Right atrium auricular region (tissue), 2 donors: ENCODE results near the gene ZFR2. TPM values are rescaled to one million over a fixed set of nuclear protein-coding genes. Genes with fewer than 3 reads are reported as not detected.

Experiments
- DNase-seq: peaks from one replicate; pipeline ENCODE4 v3.0.0-alpha.2; 2019; ENCODE audit warnings: low spot score
- H3K27ac ChIP-seq, 2 donors: fragments of 200-600 bp; sonication (generic); 1 replicate in 1 of 2; 2 replicates in 1 of 2; pipeline ENCODE4 v1.5.1; 2016 to 2019
- H3K27me3 ChIP-seq, 2 donors: fragments of 200-600 bp; sonication (generic); one replicate each; pipeline versions ENCODE4 v1.5.1 to v1.6.0; 2017 to 2019
- H3K36me3 ChIP-seq: fragments of 200-600 bp; sonication (generic); one replicate; pipeline ENCODE4 v1.5.1; 2016
- H3K4me1 ChIP-seq, 2 donors: fragments of 200-600 bp; sonication (generic); one replicate each; pipeline versions ENCODE4 v1.5.1 to v1.6.0; 2017 to 2019
- H3K4me3 ChIP-seq, 2 donors: fragments of 200-600 bp; sonication (generic); 1 replicate in 1 of 2; 2 replicates in 1 of 2; pipeline ENCODE4 v1.5.1; 2017 to 2019; ENCODE audit warnings: mild to moderate bottlenecking in 1 of 2, moderate library complexity in 1 of 2
- H3K9me3 ChIP-seq, 2 donors: fragments of 200-600 bp; sonication (generic); one replicate each; pipeline ENCODE4 v1.5.1; 2019
- CTCF ChIP-seq, 2 donors: fragments of 200-600 bp; sonication (generic); IDR thresholded peaks; one replicate each; pipeline ENCODE4 v1.5.1; 2019; ENCODE audit warnings: antibody characterized with exemption in 2 of 2
- total RNA-seq, 2 donors: library from RNA; depleted of rRNA; stranded (reverse); fragments of >200 nt; gene quantifications; one replicate each; pipeline ENCODE4 v1.1.0, GENCODE V29; 2016

The ZFR2 gene
- total RNA-seq, 2 donors from 2014 or later = not detected

- no peak for DNase-seq
- no peaks in the 10 kb centered on the region for H3K4me1 ChIP-seq
- H3K4me3 ChIP-seq = no peak overlapping the region
- H3K27me3 ChIP-seq = no peaks in the 10 kb centered on the region
- no peak overlapping the region for H3K27ac ChIP-seq
- TF ChIP-seq CTCF (IDR thresholded peaks at IDR 0.05) = no peak
- no peaks in the 10 kb centered on the region for H3K9me3 ChIP-seq
- no peaks in the 10 kb centered on the region for H3K36me3 ChIP-seq
These were observed 94.0 kb downstream of the ZFR2 start for GRCh38 chr19:3774621-3775373.

GRCh38 chr19:3773814-3774515 is 94.9 kb downstream of the ZFR2 start:
- no peaks in the 10 kb centered on the region for H3K36me3 ChIP-seq
- no peak overlapping the region for H3K27ac ChIP-seq
- H3K9me3 ChIP-seq = no peaks in the 10 kb centered on the region
- no peak for DNase-seq
- no peak overlapping the region for H3K4me3 ChIP-seq
- H3K27me3 ChIP-seq = no peaks in the 10 kb centered on the region
- no peak for TF ChIP-seq CTCF (IDR thresholded peaks at IDR 0.05)
- no peaks in the 10 kb centered on the region for H3K4me1 ChIP-seq

GRCh38 chr19:3771906-3772455 is 96.9 kb downstream of the ZFR2 start, which contains the start of gene RAX2:
TSS of gene RAX2 (minus strand) at chr19:3772228. CDS start at chr19:3771742, 486 bp downstream.
- Histone ChIP-seq H3K4me3 (no peak within 1 kb of the TSS), H3K27me3 (no peaks in the 10 kb centered on the region), H3K9me3 (no peaks in the 10 kb centered on the region), H3K27ac (no peak within 1 kb of the TSS), H3K36me3 (peaks cover 15% of the 10 kb centered on the region), H3K4me1 (no peaks in the 10 kb centered on the region)
- TF ChIP-seq CTCF (IDR thresholded peaks at IDR 0.05) = no peak
- no peak for DNase-seq

GRCh38 chr19:3771000-3771905 is 97.6 kb downstream of the ZFR2 start:
- TF ChIP-seq CTCF (IDR thresholded peaks at IDR 0.05) = no peak
- H3K36me3 ChIP-seq = peaks cover 22% of the 10 kb centered on the region
- H3K4me3 ChIP-seq = no peak overlapping the region
- H3K27me3 ChIP-seq = no peaks in the 10 kb centered on the region
- DNase-seq = no peak
- no peak overlapping the region for H3K27ac ChIP-seq
- no peaks in the 10 kb centered on the region for H3K9me3 ChIP-seq
- H3K4me1 ChIP-seq = no peaks in the 10 kb centered on the region

- Histone ChIP-seq H3K27me3 (no peaks in the 10 kb centered on the region), H3K4me3 (no peak overlapping the region), H3K36me3 (peaks cover 26% of the 10 kb centered on the region), H3K27ac (no peak overlapping the region), H3K4me1 (no peaks in the 10 kb centered on the region), H3K9me3 (no peaks in the 10 kb centered on the region)
- TF ChIP-seq CTCF (IDR thresholded peaks at IDR 0.05) = no peak
- DNase-seq = no peak
These were observed 98.5 kb downstream of the ZFR2 start for GRCh38 chr19:3770136-3770999.
